Neutrophil (primary cell): ENCODE data around the gene HOXB5.

Experiments
- H3K27ac ChIP-seq: fragments of 200-600 bp; sonication (generic); 2 replicates; pipeline ENCODE4 v1.5.1; 2016; ENCODE audit warnings: mild to moderate bottlenecking, moderate library complexity
- H3K27me3 ChIP-seq: fragments of 200-600 bp; sonication (generic); 2 replicates; pipeline ENCODE4 v1.6.0; 2016; ENCODE audit warnings: mild to moderate bottlenecking
- H3K36me3 ChIP-seq: fragments of 200-600 bp; sonication (generic); 2 replicates; pipeline ENCODE4 v1.5.1; 2017
- H3K4me1 ChIP-seq, 2 experiments: fragments of 200-600 bp in 1 of 2; sonication (generic) in 1 of 2; 1 replicate in 1 of 2; 2 replicates in 1 of 2; pipeline versions ENCODE4 v1.5.1 to v1.6.1; 2013 to 2016; ENCODE audit warnings: low read depth in 1 of 2, low read length in 1 of 2, mild to moderate bottlenecking in 1 of 2, moderate library complexity in 1 of 2; ENCODE audit not compliant: control insufficient read depth in 1 of 2, insufficient read depth in 1 of 2
- H3K4me3 ChIP-seq, 2 experiments: fragments of 200-600 bp in 1 of 2; sonication (generic) in 1 of 2; 1 replicate in 1 of 2; 2 replicates in 1 of 2; pipeline ENCODE4 v1.5.1; 2013 to 2016; ENCODE audit warnings: low read depth in 1 of 2, low read length in 1 of 2, mild to moderate bottlenecking in 1 of 2, moderate library complexity in 1 of 2
- H3K9me3 ChIP-seq: fragments of 200-600 bp; sonication (generic); 2 replicates; pipeline ENCODE4 v1.5.1; 2016
- TF ChIP-seq, protein P1 (sequence below): fragments of 200-600 bp; sonication (generic); IDR thresholded peaks from 2 replicates; pipeline ENCODE4 v1.5.1; 2016; ENCODE audit warnings: antibody characterized with exemption

Gene HOXB5

DNA sequence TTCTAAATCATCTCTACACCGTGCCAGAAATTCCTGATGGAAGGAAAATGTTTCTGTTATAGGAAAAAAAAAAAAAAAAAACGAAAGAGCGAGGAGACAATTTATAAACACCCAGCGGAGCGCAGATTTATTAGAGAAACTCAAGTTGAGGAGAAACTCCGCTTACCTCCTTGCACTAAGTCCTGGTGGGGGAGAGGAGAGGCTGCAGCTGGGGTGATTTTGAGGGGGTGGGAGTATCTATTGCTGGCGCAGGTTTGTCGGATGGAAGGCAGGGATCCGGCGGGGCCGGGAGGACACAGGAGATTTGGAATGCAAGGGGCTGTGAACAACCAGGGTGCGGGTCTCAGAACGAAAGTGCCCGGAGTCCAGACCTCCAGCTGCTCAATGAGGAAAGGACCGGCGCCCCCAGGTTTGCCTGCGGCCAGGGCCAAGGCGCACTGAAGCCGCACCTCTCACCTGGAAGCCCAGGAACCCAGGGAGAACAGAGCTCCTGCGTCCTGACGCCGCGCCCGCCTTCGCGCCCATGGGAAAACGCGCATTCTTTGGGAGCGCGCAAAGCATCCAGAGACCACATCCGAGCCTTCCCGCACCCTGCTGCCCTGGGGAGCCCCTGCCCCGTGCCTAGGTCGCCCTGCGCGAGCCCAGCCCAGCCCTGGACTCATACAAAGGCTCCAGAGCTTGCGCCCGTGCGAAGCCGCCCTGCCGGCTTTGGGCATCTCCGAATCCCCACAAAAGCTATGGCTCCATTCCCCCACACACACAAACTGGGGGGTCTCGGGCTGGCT lies 24.1 kb upstream of the HOXB5 start:
- Histone ChIP-seq H3K27ac (no peak overlapping the region), H3K9me3 (no peaks in the 10 kb centered on the region), H3K36me3 (no peaks in the 10 kb centered on the region), H3K4me1 (no peaks in the 10 kb centered on the region), H3K4me3 (no peak overlapping the region), H3K27me3 (peaks cover 100% of the 10 kb centered on the region)
- TF ChIP-seq, protein P1, sequence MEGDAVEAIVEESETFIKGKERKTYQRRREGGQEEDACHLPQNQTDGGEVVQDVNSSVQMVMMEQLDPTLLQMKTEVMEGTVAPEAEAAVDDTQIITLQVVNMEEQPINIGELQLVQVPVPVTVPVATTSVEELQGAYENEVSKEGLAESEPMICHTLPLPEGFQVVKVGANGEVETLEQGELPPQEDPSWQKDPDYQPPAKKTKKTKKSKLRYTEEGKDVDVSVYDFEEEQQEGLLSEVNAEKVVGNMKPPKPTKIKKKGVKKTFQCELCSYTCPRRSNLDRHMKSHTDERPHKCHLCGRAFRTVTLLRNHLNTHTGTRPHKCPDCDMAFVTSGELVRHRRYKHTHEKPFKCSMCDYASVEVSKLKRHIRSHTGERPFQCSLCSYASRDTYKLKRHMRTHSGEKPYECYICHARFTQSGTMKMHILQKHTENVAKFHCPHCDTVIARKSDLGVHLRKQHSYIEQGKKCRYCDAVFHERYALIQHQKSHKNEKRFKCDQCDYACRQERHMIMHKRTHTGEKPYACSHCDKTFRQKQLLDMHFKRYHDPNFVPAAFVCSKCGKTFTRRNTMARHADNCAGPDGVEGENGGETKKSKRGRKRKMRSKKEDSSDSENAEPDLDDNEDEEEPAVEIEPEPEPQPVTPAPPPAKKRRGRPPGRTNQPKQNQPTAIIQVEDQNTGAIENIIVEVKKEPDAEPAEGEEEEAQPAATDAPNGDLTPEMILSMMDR: no peak

DNA sequence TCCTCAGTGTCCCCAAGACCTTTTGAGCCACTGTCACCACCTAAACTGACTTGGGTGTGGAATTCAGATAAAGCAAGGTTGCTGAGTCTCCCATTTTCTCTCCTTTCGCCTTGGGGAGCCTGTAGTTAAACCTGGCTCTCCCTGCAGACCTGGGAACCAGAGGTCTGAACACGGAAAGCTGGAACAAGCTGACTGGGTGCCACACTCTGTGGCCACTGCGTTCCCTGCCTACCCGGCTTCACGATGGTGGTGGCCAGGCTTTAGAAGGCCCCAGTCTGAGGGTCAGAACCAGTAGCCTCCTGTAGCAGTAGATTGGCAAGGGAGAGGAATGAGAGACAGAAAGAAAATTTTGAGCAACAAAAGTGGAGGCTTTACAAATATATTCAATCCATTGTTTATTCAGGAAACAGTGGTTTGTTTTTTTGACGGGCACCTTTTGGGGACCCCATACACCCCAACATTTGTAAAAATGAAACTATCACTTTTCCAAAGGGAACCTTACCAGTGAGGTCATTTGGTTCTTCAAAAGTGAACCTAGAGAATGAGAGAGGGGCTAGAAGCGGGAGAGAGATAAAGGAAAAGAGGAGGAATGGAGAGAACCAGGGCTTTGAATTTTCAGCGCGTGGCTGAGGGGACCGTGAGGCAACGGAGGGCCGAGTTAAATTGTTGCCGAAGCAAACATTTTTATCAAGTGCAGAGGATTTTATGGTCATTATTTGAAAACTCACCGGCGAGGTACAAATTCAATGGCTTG lies 23.3 kb upstream of the HOXB5 start:
- H3K27me3 ChIP-seq: peaks cover 100% of the 10 kb centered on the region
- H3K36me3 ChIP-seq: no peaks in the 10 kb centered on the region
- H3K4me3 ChIP-seq: no peak overlapping the region
- no peaks in the 10 kb centered on the region for H3K9me3 ChIP-seq
- TF ChIP-seq, protein P1: no peak
- peaks cover 0 to 2% of the 10 kb centered on the region in 2 experiments for H3K4me1 ChIP-seq
- H3K27ac ChIP-seq: no peak overlapping the region

DNA sequence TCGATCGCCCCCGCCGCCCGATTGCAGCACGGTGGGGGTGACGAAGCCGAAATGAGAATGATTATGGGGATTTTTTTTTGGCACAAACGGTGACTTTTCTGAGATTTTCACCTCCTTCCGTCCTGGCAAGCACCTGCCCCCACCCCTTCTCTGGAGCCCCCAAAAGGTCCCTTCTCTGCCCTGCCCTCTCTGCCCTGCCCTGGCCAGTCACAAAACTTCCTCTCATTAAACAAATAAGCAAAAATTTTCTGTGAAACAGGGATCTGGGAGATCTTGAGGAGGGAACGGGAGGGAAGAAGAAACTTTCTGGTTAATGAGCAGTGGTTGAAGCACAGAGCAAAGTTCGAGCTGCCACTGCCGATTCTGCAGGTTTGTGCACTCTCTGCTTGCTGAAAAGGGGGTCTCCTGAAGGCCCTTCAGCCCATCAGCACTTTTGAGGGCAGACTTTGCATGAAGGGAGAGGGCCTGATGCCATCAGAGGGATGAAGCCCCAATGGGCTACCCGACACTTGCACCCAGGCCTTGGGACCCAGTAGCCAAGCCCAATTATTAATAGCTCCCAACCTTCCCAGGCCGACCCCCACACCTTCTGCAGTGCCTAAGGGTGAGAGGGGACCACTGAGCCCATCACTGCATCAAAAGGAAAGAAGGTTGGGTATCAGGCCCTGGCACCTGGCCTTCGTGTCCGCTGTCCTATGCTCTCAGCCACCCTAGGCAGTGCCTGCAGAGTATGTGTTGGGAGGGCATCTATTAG lies 22.6 kb upstream of the HOXB5 start:
- H3K4me1 ChIP-seq: peaks cover 2 to 10% of the 10 kb centered on the region in 2 experiments

DNA sequence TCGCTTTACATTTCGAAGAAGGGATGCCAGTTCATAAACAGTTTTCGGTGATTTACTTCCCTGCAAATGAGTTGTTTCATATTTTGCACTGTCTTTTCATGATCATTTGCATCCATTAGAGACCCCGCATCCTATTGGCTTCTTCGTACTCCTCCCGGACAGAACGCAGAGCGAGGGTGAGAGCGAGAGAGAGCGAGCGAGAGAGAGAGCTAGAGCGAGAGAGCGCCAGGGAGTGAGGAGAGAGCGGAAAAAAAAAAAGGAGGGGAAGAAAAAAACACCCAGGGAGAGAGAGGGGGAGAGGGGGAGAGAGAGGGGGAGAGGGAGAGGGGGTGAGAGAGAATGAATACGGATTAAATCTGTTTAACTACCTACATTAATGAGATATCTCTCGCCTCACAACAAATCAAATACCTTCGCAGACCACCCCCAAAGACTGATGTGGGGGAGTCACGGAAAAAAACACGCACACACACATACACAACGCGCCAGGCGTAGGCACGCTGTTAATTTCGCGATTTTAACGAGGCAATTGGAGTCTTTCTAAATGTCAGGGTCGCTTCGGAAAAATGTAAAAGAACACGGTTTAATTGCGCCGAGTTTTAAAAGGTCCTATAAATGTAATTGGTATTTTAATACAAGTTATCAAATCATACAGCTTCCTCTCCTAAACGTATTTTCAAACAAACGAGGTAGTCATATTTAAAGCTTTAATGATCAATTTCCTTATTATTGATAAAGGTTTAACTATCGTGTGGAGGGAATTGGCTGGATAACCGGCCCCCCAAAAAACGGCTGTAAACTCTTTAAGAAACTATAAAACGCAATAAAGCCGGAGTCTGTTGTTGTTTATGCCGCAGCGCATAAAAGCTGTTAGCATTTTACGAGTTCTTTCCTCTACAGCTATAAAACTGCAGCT lies 21.7 kb upstream of the HOXB5 start, which contains the start of gene HOXB8:
HOXB8 (minus strand) TSS at position 246 of the 916 bp plus-strand sequence. CDS start 588 bp downstream, outside the sequence.
- Histone ChIP-seq H3K27ac (no peak within 1 kb of the TSS), H3K27me3 (peaks cover 100% of the 10 kb centered on the region), H3K4me3 (no peak within 1 kb of the TSS), H3K4me1 (peaks cover 10 to 18% of the 10 kb centered on the region in 2 experiments), H3K36me3 (no peaks in the 10 kb centered on the region), H3K9me3 (no peaks in the 10 kb centered on the region)
- TF ChIP-seq, protein P1: no peak

More for the DNA sequence above, 22.6 kb upstream of the HOXB5 start:
- H3K36me3 ChIP-seq: no peaks in the 10 kb centered on the region
- no peak overlapping the region for H3K4me3 ChIP-seq
- TF ChIP-seq, protein P1: no peak
- no peak overlapping the region for H3K27ac ChIP-seq
- H3K27me3 ChIP-seq: peaks cover 100% of the 10 kb centered on the region
- no peaks in the 10 kb centered on the region for H3K9me3 ChIP-seq
